ENCODE measurements around the gene DCD.
"Not testable (repeated sequence)": the region's sequence is repeated elsewhere in the genome, so short reads cannot be mapped to it uniquely, and the experiment has no call there.

The DCD gene

GRCh38 chr12:54653025-54653424 lies 4.9 kb upstream of the DCD start:
- DNase-seq (ENCODE audit: low read depth in 2 of 2) = no peak

DNA sequence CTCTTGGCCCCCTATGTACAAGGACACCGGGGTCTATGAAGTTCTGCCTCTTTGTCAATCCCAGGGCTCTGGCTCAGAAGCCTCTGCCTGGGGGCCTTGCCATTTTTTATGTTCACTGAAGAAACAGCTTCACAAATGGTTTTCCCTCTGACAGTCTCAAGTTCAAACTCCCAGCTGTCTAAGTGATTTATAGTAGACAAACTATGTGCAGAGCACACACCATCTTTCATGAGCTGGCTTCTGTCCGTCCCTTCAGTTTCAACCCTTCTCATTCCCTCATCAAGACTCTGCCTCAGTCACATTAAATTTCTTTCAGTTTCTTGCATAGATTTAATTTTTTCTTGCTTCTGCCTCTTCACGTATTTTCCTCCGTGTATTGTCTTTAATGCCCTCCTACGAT lies 2.7 kb upstream of the DCD start:
- no peak for DNase-seq (ENCODE audit: low read depth in 2 of 2)

GRCh38 chr12:54650409-54650808 lies 2.2 kb upstream of the DCD start:
- DNase-seq (ENCODE audit: low read depth in 2 of 2) = no peak

DNA sequence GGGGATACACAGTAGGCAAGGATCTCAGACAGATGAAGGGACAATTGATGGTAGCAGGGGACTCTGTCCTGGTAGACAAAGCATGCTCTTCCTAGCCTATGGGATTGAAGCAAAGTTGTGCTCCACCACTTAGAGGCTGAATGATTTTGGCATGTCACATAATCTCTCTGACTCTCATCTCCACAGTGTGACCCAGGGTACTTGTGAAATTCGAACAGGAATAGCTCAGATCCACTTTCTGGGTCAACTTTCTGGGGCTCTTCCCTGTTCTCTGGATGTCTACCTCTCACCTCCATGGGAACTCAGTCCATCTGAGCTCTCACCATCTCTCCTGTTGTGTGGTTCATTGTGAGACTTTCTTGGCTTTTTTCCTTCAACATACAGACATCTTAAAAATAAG lies 1.7 kb upstream of the DCD start:
- DNase-seq (ENCODE audit: low read depth in 2 of 2) = no peak

GRCh38 chr12:54641554-54641953 lies 6.6 kb downstream of the DCD start:
- no peak for DNase-seq (ENCODE audit: low read depth in 2 of 2)

- no peak for DNase-seq (ENCODE audit: low read depth in 2 of 2)
Observed at GRCh38 chr12:54641089-54641488, 7.1 kb downstream of the DCD start.

- not testable (repeated sequence) for DNase-seq (ENCODE audit: low read depth in 2 of 2)
Observed at GRCh38 chr12:54639112-54639511, 9.1 kb downstream of the DCD start.

- no peak for DNase-seq (ENCODE audit: low read depth in 2 of 2)
Observed at GRCh38 chr12:54634795-54635194, 13.4 kb downstream of the DCD start, which contains the start of gene LACRT. LACRT (minus strand) TSS chr12:54634895; CDS start chr12:54634841, 54 bp downstream.

DNA sequence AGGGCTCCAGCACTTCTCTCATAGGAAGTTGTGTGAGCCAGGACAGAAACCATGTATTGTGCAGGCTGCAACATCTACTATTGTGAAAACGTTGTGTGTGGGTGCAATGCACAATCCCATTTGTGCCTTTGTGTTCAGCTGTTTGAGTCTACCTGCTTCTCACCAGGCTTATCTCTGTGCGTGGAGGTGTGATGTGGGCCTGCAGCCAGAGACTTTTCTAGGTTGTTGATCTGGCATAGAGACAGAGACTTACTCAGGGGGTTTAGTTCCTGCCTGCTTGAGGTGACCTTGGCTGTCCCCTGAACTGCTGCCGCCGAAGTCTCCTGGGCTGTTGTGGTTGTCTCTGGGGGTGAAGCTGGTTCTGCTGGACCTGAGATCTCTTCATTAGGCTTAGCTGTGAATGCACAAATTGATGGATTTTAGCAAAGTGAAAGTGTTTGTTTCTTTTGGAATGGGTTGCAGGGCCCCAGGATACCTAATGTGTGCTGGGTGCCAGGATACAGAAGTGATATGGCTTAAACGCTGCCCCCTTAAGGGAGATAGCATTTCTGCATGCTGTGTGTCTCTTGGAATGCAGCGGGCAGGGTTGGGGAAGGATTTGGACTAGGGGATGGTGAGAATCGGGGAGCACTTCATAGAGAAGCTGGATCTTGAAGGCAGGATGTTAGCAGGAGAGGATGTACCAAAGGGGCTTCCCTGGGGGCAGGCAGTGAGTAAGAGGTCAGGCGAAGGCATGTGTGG lies 16.0 kb downstream of the DCD start:
- DNase-seq (ENCODE audit: low read depth in 2 of 2) = no peak

GRCh38 chr12:54631551-54631950 lies 16.6 kb downstream of the DCD start:
- DNase-seq (ENCODE audit: low read depth in 2 of 2) = no peak

DNA sequence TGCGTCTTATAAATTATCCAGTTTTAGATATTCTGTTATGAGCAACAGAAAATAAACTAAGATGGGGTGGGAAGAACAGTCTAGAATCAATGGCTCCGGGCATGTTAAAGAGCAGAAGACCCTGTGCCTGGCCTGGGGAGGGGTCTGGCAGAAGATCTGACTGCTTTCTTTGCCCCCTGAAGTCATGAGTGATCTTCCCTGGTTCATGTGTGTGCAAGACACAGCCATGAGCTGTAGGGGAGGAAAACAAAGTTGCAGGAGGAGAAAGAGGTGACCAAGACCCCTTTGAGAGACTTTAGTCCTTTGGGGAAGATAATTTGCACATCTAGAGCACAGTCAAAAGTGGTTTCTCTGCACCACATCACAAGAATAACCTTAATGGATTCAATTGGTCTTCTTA lies 18.2 kb downstream of the DCD start:
- no peak for DNase-seq (ENCODE audit: low read depth in 2 of 2)

- DNase-seq (ENCODE audit: low read depth in 2 of 2) = no peak
Observed at GRCh38 chr12:54628186-54628846, 19.8 kb downstream of the DCD start.

DNA sequence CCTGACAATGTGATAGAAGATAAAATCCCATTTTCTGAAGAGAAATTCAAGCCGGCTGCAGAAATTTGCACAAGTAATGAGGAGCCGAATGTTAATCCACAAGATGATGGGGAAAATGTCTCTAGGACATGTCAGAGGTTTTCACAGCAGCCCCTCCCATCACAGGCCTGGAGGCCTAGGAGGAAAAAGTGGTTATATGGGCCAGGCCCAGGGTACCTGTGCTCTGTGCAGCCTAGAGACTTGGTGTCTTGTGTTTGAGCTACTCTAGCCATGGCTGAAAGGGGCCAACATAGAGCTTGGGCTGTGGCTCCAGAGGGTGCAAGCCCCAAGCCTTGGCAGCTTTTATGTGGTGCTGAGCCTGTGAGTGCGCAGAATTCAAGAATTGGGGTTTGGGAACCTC lies 20.9 kb downstream of the DCD start:
- no peak for DNase-seq (ENCODE audit: low read depth in 2 of 2)

GRCh38 chr12:54625598-54625997 lies 22.6 kb downstream of the DCD start:
- DNase-seq (ENCODE audit: low read depth in 2 of 2) = no peak

DNA sequence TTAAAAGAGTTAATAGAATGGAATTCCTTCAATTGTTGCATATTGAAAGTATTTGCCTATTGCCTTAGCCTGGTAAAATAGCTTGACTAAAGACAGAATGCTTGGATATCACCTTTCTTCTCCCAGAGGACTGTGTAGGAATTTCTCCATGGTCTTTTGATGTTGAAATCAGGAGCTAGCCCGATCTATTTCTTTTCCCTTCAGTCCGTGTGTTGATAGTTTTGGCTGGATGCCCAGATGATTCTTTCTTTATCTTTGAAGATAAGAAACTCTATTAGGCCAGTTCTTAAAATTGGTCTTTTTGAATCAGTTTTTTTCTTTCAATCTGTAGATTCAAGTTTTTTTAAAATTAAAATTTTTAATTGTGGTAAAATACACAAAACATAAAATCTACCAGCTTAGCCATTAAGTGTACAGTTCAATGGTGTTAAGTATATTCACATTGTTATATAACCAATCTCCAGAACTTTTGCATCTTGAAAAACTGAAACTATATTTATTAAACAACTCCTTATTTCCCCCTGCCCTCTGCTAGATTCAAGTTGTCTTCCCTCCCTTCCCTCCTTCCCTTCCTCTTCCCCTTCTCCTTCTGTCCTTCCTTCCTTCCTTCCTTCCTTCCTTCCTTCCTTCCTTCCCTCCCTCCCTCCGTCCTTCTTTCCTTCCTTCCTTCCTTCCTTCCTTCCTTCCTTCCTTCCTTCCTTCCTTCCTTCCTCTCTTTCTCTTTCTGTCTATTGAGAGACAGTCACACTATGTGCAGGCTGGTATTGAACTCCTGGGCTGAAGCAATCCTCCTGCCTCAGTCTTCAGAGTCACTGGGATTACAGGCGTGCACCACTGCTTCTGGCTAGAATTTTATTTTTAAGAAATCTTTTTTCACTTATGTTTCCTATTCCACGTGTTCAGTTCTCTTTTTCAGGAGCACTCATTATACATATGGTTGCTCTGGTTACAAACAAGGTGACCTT lies 23.6 kb downstream of the DCD start:
- no peak for DNase-seq (ENCODE audit: low read depth in 2 of 2)

DNA sequence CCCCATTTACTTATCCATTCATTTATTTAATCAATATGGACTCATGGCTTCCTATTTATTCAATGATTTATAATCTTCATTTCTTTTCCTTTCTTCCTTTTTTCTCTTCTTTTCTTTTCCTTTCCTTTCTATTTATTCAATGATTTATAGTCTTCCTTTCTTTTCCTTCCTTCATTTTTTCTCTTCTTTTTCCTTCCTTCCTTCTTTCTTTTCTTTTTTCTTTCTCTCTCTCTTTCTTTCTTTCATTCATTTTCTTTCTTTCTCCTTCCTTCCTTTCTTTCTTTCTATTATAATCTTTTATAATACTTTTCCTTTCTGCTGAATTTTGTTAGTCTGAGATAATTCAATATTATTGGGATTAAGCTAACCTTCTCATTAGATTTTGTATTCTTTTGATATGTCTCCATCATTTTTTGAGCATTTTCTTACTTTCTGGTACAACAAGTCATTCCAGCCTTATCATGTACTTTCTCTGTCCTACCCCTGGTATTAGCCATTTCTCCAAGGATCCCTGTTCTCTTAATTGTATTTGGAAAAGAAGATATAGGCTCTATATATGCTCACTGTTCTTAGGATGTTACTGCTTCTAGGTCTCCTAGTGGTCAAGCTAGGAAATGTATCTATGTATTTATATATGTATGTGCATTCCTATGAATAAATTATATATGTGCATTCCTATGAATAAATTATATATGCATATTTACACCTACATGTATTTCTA lies 25.5 kb downstream of the DCD start:
- DNase-seq (ENCODE audit: low read depth in 2 of 2) = no peak

DNA sequence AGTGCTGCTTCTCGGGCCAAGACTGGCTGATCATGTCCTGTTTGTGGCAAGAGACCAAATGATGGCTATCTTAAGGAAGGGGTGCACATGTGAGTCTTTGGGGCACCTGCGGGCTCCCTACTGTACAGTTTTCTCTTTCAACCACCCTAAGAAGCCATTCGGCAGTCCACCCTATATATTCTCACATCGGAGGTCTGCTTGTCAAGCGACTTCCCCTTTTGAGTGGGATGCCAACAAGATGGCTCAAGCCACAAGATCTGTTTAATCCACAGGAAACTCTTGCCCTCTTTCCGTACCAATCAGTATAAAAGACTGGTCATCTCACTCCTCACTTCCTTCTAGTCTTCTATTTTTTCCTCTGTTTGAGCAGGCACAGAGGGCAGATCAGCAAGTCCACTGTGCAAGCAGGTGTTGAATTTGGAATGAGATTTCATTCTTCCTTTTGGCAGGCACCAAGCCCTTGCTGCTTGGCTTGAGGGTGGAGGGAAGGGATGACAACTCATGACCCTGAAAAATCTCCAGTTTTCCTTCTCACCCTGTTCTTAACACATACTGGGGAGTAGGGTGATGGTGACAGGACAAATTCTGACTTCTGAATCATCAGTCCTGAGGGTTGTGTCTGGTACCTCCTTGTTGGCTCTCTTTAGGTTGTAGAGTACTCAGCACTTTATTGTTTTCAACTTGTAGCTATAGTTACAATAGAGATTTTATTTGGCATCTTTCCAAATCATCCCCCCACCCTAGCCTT lies 31.1 kb downstream of the DCD start:
- DNase-seq (ENCODE audit: low read depth in 2 of 2) = no peak

GRCh38 chr12:54612225-54612750 lies 35.9 kb downstream of the DCD start:
- no peak for DNase-seq (ENCODE audit: low read depth in 2 of 2)

DNA sequence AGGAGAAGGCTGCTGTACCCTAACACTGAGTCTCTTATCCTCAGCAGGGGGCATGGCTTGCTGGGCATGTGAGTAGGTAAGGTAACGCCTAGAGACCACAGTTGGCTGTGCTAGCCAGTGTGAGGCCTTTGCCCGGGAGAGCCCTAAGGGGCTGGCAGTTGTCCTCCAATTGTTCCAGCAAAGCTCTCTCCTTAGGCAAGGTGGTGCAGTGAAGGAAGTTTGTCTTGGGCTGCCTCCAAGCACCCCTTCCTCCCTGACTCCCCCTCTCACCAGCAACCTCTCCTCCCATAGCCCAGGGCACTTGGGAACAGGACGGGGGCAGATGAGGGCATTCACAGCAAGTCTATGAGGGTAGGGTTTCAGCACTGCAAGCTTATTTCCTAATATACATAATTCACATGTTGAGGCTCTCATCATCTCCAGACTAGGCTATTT lies 36.4 kb downstream of the DCD start:
- DNase-seq (ENCODE audit: low read depth in 2 of 2) = no peak

- no peak for DNase-seq (ENCODE audit: low read depth in 2 of 2)
Observed at GRCh38 chr12:54608769-54609168, 39.4 kb downstream of the DCD start.

DNA sequence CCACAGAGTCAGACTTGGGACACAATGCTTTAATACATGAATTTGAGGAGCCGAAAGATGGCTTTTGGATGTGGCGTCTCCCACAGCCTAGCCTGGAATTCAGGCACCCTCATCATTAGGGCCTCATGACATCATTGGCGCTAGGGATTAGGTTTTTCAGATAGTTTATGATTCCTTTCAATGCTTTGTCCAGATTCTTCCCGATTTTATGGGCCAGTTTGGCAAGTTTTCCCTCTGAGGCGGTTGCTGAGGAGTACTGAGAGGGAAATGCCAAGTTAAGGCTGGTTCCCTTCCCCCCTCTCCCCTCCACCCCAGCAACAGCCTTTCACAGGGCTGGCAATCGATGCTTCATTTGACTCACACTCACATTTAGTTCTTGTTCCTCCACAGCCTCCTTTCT lies 40.0 kb downstream of the DCD start:
- DNase-seq (ENCODE audit: low read depth in 2 of 2) = no peak

Data from stimulated activated CD8-positive, alpha-beta memory T cell treated with anti-CD3 and anti-CD28 coated beads, Interleukin-15, amount 100 ng/mL, for 48 hours (primary cell).